ENCODE data around the gene UBE2C. TPM values are rescaled to one million over a fixed set of nuclear protein-coding genes. Genes with fewer than 3 reads are reported as not detected.
"Not testable (repeated sequence)": the region's sequence is repeated elsewhere in the genome, so short reads cannot be mapped to it uniquely, and the experiment has no call there.

UBE2C gene
- total and polyA plus RNA-seq, 2 donors (not counting 1 experiment from before 2014, with no cell fraction given) = 12.9 to 23.7 TPM

GRCh38 chr20:45827712-45828111, 15.3 kb downstream of the UBE2C start:
- Histone ChIP-seq H3K4me2 (ENCODE audit: extremely low read depth, insufficient read depth, low read length) (no peak overlapping the region), H3K36me3 (ENCODE audit: control insufficient read depth, insufficient read depth, low read length) (no peaks in the 10 kb centered on the region), H3K4me3 (replicated peaks in 1 of 4; ENCODE audit: control extremely low read depth in 1 of 4, insufficient read depth in 1 of 4, low read depth in 3 of 4, low read length in 4 of 4) (no peak overlapping the region), H2AFZ (ENCODE audit: low read length) (no peak overlapping the region), H3K27me3 (ENCODE audit: control insufficient read depth, insufficient read depth, low read length) (peaks cover 5% of the 10 kb centered on the region), H3K9ac (ENCODE audit: insufficient read depth, low read length) (no peak overlapping the region), H3K4me1 (ENCODE audit: control insufficient read depth, extremely low read depth, insufficient read depth, low read length) (peaks cover 17% of the 10 kb centered on the region), H3K79me2 (ENCODE audit: control insufficient read depth, insufficient read depth, low read length) (no peaks in the 10 kb centered on the region), H3K9me3 (ENCODE audit: control insufficient read depth, insufficient read depth, low read depth, low read length) (no peaks in the 10 kb centered on the region), H4K20me1 (ENCODE audit: control insufficient read depth, extremely low read depth, insufficient read depth, low read length) (no peaks in the 10 kb centered on the region), H3K27ac (ENCODE audit: insufficient read depth, low read length) (no peak overlapping the region)
- no peak for TF ChIP-seq EZH2 (IDR thresholded peaks at IDR 0.05; ENCODE audit: low read length, missing control alignments)
- TF ChIP-seq, protein P1, sequence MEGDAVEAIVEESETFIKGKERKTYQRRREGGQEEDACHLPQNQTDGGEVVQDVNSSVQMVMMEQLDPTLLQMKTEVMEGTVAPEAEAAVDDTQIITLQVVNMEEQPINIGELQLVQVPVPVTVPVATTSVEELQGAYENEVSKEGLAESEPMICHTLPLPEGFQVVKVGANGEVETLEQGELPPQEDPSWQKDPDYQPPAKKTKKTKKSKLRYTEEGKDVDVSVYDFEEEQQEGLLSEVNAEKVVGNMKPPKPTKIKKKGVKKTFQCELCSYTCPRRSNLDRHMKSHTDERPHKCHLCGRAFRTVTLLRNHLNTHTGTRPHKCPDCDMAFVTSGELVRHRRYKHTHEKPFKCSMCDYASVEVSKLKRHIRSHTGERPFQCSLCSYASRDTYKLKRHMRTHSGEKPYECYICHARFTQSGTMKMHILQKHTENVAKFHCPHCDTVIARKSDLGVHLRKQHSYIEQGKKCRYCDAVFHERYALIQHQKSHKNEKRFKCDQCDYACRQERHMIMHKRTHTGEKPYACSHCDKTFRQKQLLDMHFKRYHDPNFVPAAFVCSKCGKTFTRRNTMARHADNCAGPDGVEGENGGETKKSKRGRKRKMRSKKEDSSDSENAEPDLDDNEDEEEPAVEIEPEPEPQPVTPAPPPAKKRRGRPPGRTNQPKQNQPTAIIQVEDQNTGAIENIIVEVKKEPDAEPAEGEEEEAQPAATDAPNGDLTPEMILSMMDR (conservative IDR thresholded peaks at IDR 0.05 in 1 of 2, IDR thresholded peaks at IDR 0.05 in 1 of 2; ENCODE audit: low read depth in 1 of 2, low read length in 2 of 2) = no peak
- no peak for DNase-seq (ENCODE audit: low read depth in 2 of 2)

- TF ChIP-seq, protein P1 (conservative IDR thresholded peaks at IDR 0.05 in 1 of 2, IDR thresholded peaks at IDR 0.05 in 1 of 2; ENCODE audit: low read depth in 1 of 2, low read length in 2 of 2) = no peak
- no peak for TF ChIP-seq EZH2 (IDR thresholded peaks at IDR 0.05; ENCODE audit: low read length, missing control alignments)
- no peak overlapping the region for H3K27ac ChIP-seq (ENCODE audit: insufficient read depth, low read length)
- no peaks in the 10 kb centered on the region for H3K79me2 ChIP-seq (ENCODE audit: control insufficient read depth, insufficient read depth, low read length)
- no peak for DNase-seq (ENCODE audit: low read depth in 2 of 2)
- H3K9ac ChIP-seq (ENCODE audit: insufficient read depth, low read length) = no peak overlapping the region
- H2AFZ ChIP-seq (ENCODE audit: low read length) = no peak overlapping the region
- no peak overlapping the region for H3K4me2 ChIP-seq (ENCODE audit: extremely low read depth, insufficient read depth, low read length)
- no peaks in the 10 kb centered on the region for H3K27me3 ChIP-seq (ENCODE audit: control insufficient read depth, insufficient read depth, low read length)
- H3K36me3 ChIP-seq (ENCODE audit: control insufficient read depth, insufficient read depth, low read length) = no peaks in the 10 kb centered on the region
- no peaks in the 10 kb centered on the region for H4K20me1 ChIP-seq (ENCODE audit: control insufficient read depth, extremely low read depth, insufficient read depth, low read length)
- no peak overlapping the region for H3K4me3 ChIP-seq (replicated peaks in 1 of 4; ENCODE audit: control extremely low read depth in 1 of 4, insufficient read depth in 1 of 4, low read depth in 3 of 4, low read length in 4 of 4)
- H3K4me1 ChIP-seq (ENCODE audit: control insufficient read depth, extremely low read depth, insufficient read depth, low read length) = peaks cover 19% of the 10 kb centered on the region
- no peaks in the 10 kb centered on the region for H3K9me3 ChIP-seq (ENCODE audit: control insufficient read depth, insufficient read depth, low read depth, low read length)
Observed at GRCh38 chr20:45828589-45828988, 16.1 kb downstream of the UBE2C start.

- not testable (repeated sequence) for DNase-seq (ENCODE audit: low read depth in 2 of 2); H3K27me3 ChIP-seq (ENCODE audit: control insufficient read depth, insufficient read depth, low read length); H3K27ac ChIP-seq (ENCODE audit: insufficient read depth, low read length); H3K79me2 ChIP-seq (ENCODE audit: control insufficient read depth, insufficient read depth, low read length); H3K9me3 ChIP-seq (ENCODE audit: control insufficient read depth, insufficient read depth, low read depth, low read length); H3K9ac ChIP-seq (ENCODE audit: insufficient read depth, low read length); H3K36me3 ChIP-seq (ENCODE audit: control insufficient read depth, insufficient read depth, low read length); H3K4me3 ChIP-seq (replicated peaks in 1 of 4; ENCODE audit: control extremely low read depth in 1 of 4, insufficient read depth in 1 of 4, low read depth in 3 of 4, low read length in 4 of 4); H2AFZ ChIP-seq (ENCODE audit: low read length); H4K20me1 ChIP-seq (ENCODE audit: control insufficient read depth, extremely low read depth, insufficient read depth, low read length); H3K4me2 ChIP-seq (ENCODE audit: extremely low read depth, insufficient read depth, low read length)
- peaks cover 19% of the 10 kb centered on the region for H3K4me1 ChIP-seq (ENCODE audit: control insufficient read depth, extremely low read depth, insufficient read depth, low read length)
Observed at GRCh38 chr20:45829673-45830106, 17.2 kb downstream of the UBE2C start.

Measured in fibroblast of lung (primary cell).